CMK (cell line): Measurements from ENCODE around the gene FAM3C.

Source experiments
- DNase-seq: peaks from one replicate; pipeline ENCODE4 v3.0.0-alpha.2; 2010; ENCODE audit warnings: low read depth

Gene FAM3C

DNA sequence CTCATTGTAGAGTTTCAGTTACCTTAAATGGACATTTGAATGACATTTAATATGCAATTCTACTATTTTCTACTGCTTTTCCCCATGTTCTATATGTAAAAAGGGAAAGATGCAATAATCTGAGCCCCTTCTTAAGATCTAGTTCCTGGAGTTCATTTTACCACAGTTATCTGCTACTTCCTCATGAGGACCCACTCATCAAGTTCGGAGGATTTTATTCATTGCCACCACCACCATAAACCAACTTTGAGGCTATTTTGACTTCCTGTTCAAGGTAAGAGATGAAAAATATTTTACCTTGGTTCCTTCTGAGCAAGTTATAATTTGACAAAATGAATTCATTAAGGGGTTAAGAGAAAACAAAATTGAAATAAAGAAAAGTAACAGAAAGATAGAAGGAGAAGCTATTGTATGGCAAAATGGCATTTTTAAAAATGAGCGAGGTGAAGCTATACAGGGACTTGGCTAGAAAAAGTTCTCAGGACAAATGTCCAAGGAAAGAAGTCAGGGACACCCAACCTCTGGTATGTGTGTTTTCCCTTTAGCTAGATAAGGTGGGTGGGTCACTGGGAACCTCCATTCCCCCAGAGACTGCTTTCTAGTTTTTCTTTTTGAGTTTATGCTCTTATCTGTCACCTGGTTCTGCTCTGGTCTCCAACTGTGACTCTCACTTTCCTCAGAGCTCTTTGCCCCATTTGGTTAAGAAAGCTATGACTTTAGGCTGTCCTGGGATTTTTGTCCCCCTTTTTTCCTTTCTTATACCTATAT, 14.9 kb upstream of the FAM3C start:
- no peak for DNase-seq

DNA sequence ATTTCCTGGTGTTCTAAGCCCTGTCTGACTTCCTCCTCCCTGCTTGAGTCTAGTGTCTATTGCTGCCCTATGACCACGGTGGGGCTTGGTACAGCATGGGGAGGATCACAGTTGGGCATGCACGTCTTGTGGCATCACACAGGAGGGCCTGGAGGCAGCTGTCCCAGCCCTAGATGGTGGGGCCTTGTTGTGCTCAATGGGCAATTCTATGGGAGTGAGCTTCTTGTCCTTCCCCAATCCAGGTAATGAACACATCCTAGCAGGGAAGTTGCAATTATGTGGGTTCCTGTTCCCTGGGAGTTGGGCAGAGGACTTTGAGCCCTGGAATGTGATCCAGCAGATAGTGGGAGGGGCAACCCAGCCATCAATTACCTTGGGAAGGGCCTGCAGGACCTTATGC, 10.8 kb upstream of the FAM3C start:
- no peak for DNase-seq

DNA sequence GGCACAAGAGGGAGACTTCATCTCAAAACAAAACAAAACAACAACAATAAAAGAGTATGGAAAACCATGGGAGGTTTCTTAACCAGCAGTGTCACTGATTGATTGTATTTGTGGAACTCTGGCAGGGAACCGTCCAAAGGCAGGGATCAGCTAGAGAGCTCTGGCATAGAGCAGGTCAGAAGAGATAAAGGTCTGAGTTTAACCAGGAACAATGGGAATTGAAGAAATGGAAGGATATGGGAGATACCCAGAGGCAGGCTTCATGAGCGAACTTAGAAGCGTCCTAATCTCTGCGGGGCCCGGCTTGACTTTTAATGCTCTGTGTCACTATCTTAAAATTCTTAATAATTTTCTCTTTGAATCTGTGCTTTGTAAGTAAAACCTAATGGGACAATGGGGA, 10.4 kb upstream of the FAM3C start:
- DNase-seq: no peak

DNA sequence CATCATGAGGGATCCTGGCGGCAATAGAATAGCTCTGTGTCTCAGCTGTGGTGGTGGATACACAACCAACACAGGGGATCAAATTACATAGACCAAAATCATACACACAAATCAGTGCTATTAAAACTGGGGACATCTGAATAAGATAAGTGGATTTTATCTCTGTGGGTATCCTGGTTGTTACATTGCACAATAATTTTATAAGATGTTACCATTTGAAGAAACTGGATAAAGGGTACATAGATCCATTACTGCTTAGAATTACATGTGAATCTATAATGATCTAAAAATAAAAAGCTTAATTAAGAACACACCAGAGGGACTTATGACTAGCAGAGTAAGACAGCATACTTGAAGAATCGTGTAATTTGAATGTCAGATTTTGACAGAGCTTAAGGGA, 8.2 kb upstream of the FAM3C start:
- DNase-seq: no peak

DNA sequence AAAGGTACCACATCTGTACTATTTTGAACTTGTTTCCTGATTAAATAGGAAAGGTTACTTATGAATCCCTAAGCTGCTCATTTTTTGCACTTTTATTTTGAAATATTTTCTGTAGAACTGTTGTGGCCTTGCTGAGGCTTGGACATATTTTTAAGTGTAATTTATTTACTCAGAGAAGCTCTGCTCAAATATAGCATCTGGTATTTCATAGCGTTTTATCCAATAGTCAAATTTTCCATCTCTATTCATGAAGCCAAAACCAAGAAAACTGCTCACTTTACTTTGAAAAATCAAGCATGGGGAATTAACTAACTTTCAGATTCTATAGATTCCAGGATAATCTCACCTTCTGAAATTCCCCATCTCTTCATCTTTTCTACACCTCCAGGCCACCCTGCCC, 6.6 kb upstream of the FAM3C start:
- DNase-seq: no peak

GRCh38 chr7:121401896-121402295, 5.8 kb upstream of the FAM3C start:
- no peak for DNase-seq

- DNase-seq: no peak
Observed at GRCh38 chr7:121398246-121398645, 2.1 kb upstream of the FAM3C start.

- no peak for DNase-seq
Observed at GRCh38 chr7:121397822-121398221, 1.7 kb upstream of the FAM3C start.

- DNase-seq: no peak
Observed at GRCh38 chr7:121397361-121397760, 1.3 kb upstream of the FAM3C start.

GRCh38 chr7:121395494-121395960, 581 bp downstream of the FAM3C start:
- DNase-seq: no peak

DNA sequence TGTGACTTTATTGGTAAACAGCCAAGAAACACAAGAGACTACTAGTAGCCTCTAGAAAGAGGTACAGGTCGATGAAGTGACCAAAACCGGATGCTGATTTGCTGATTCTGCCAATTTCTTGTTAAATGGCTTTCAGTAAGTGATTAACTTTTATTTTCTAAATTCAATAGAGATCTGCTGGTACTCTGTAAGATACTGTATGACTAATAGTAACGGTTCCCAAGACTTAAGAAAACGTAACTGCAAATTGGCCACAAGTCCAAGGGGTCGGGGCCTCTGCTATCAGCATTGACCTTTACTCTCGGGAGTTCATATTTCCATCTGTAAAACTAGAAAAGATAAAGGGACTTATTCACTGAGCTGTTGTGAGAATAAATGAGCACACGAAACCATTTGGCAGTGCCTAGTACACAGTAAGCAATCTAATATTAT, 1.4 kb downstream of the FAM3C start:
- DNase-seq: no peak

- DNase-seq: no peak
Observed at GRCh38 chr7:121393005-121393366, 3.1 kb downstream of the FAM3C start.

DNA sequence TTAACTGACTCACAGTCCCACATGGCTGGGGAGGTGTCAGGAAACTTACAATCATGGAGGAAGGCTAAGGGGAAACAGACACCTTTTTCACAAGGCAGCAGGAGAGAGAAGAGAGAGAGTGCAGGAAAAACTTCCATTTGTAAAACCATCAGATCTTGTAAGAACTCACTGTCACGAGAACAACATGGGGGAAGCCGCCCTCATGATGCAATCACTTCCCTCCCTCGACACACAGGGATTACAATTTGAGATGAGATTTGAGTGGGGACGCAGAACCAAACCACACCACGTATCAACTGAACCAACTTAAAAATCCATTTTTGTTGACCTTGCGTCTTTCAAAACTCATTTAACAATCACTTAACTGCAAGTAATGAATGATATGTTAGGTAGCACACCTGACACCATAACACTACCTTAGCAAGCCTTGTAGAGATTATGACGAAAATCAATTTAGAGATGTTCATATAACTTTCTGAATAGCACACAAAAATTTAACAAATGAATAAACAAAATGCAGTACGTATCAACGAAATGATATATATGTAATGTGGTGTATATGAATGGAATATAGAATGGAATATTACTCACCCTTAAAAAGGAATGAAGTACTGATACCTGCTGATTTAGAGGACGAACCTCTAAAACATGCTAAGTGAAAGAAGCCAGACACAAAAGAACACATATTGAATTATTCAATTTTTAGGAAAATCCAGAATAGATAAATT, 3.7 kb downstream of the FAM3C start:
- no peak for DNase-seq

- no peak for DNase-seq
Observed at GRCh38 chr7:121391686-121392085, 4.4 kb downstream of the FAM3C start.

DNA sequence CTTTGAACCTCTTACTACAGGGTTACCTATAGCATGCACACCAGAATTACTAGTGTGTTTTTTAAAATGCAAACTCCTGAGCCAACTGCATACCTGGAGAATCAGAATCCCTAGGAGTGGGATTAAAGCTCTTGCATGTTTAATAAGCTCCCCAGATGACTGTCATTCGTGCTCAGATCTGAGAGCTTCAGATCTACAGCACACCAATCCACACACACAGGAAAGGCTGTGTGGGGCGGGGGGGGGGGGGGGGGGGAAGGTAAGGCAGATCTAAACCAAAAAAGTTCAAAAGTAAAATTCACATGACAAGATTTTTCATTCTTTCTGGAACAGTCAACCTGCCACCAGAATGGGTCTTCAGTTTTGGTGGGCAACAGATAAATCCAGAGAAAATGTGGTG, 5.5 kb downstream of the FAM3C start:
- DNase-seq: no peak

DNA sequence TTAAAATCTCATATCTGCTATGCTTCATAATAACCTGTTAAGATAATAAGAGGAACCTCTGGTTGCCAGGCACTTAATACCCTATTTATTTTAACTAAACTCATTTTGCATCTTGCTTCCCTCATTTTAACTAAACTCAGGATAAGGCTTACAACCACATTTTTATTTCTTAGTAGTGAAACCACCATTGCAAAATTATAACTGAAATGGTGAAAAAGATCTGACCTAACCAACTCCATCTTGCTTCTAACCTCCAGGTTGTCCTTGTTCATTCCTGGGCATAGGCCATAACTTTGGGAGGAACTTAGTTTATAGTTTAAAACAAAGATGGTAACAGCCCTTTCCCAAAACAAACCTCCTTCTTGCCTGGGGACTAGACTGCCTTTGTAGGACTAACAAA, 6.0 kb downstream of the FAM3C start:
- no peak for DNase-seq

GRCh38 chr7:121388950-121389349, 7.2 kb downstream of the FAM3C start:
- DNase-seq: no peak

- no peak for DNase-seq
Observed at GRCh38 chr7:121385800-121386179, 10.3 kb downstream of the FAM3C start.

DNA sequence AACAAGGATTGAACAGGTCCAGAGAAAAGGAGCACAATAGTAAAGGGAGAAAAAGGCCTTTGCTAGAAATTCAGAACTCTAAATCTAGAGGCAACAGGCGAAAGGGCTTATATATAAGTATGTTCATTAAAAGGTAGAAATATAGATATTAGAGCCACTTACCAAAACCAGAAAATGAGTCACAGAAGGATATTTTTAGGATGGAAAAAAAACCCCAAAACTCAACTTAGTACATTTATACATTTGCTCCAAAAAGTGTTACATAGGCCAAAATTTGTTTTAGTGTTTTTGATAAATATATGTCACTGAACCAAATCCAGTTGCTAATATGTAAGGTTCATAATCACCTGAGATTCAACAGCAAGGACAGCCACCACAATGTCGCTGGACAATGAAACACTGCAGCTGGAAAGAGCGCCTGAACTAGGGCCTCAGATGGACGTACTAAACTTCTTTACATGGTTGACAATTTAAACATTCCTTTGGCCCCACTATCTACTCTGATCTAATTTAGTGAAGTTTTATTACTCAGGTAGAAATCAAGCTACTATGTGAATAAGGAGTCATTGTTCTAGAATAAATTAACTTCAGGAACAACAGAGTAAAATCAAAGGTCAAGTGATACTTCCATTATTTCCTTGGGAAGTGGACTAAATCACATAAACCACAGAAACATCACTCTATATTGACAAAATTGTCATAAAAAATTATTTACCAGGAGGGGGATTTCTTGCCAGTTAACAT, 10.9 kb downstream of the FAM3C start:
- no peak for DNase-seq

GRCh38 chr7:121384265-121384664, 11.8 kb downstream of the FAM3C start:
- no peak for DNase-seq

DNA sequence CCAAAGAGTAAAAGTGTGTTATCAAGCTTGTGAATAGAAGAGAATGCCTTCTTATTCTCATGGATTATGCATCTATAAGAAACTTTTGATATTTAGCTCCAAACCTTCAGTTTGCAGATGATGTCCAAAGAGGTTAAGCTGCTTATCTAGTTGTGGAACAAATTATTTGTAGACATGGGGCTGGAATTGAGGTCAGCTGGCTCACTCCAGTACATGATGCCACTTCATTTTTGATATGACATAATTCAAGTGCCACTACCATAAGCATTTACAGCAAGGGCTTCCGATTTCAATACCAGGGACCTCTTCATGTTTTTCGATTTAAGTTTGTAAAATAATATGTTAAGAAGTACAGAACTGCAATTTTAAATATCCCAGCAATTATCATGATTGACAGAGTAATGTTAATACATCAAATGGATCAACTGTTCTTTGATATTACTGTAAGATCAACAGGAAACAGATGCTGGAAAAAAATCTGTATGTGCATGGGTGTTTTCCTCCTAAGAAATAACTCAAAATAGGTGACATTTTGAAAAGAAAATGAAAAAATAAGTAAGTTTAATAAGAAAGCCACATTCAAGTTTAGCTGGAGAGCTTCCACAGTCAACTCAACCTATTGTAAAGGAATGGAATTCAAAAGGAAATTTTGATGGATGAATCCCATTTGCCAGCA, 12.7 kb downstream of the FAM3C start:
- DNase-seq: no peak

DNA sequence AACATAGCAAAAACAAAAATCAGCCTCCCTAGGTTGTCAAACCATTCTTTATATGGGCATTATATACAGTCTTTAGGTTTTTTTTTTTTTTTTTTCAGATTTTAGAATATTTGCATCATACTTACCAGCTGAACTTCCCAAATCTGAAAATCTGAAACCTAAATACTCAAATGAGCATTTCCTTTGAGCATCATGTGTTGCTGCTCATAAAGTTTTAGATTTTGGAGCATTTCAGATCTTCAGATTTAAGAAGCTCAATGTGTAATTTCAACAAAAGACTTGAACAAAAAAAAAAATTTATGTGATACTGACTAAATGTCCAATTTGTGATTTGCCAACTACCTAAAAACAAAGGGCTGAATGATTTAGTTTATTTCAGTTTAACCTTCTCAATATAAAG, 13.6 kb downstream of the FAM3C start:
- no peak for DNase-seq
